Heart left ventricle (tissue), 16 donors: ENCODE data around the gene SRPRB. TPM values are rescaled to one million over a fixed set of nuclear protein-coding genes. Genes with fewer than 3 reads are reported as not detected.

Source experiments
- ATAC-seq, 4 donors: fragments of 200-7000 bp; cut with Tn5 transposase; one replicate each; pipeline ENCODE4 v1.9.1; 2020 to 2022; ENCODE audit warnings: moderate library complexity in 4 of 4, mild to moderate bottlenecking in 3 of 4, moderate number of reproducible peaks in 1 of 4
- DNase-seq, 5 donors: peaks; one replicate each; pipeline ENCODE4 v3.0.0-alpha.2; 2020
- H3K27ac ChIP-seq, 12 donors: fragments of 200-600 bp; sonication (generic) in 4 of 12; one replicate each; pipeline versions ENCODE4 v1.5.0 to v1.8.0; 2016 to 2022; ENCODE audit warnings: mild to moderate bottlenecking in 2 of 12
- H3K27me3 ChIP-seq, 9 donors: fragments of 200-600 bp; sonication (generic) in 2 of 9; one replicate each; pipeline versions ENCODE4 v1.5.1 to v1.8.0; 2016 to 2022; ENCODE audit warnings: mild to moderate bottlenecking in 3 of 9
- H3K36me3 ChIP-seq, 9 donors: fragments of 200-600 bp; sonication (generic) in 2 of 9; one replicate each; pipeline versions ENCODE4 v1.5.0 to v1.8.0; 2018 to 2022; ENCODE audit warnings: mild to moderate bottlenecking in 2 of 9
- H3K4me1 ChIP-seq, 12 donors: fragments of 200-600 bp; sonication (generic) in 4 of 12; one replicate each; pipeline versions ENCODE4 v1.5.0 to v1.8.0; 2016 to 2022; ENCODE audit warnings: mild to moderate bottlenecking in 3 of 12
- H3K4me3 ChIP-seq, 12 donors: fragments of 200-600 bp; sonication (generic) in 4 of 12; one replicate each; pipeline versions ENCODE4 v1.5.0 to v1.8.0; 2017 to 2022; ENCODE audit warnings: mild to moderate bottlenecking in 9 of 12, moderate library complexity in 4 of 12
- H3K9me3 ChIP-seq, 12 donors: fragments of 200-600 bp; sonication (generic) in 4 of 12; one replicate each; pipeline versions ENCODE4 v1.5.0 to v1.8.0; 2016 to 2022; ENCODE audit warnings: mild to moderate bottlenecking in 1 of 12
- POLR2A ChIP-seq, 2 donors: fragments of 450-650 bp; IDR thresholded peaks; one replicate each; pipeline ENCODE4 v1.6.1; 2017; ENCODE audit warnings: antibody characterized with exemption in 2 of 2, mild to moderate bottlenecking in 2 of 2, moderate library complexity in 2 of 2
- WGBS, 4 donors: extraction: QIAGEN DNeasy Blood & Tissue Kit in 2 of 4; methylation state at CpG; one replicate each; pipeline versions ENCODE4 v1.1.5 to v1.1.7; 2013 to 2018; 5-methylcytosine and 5-hydroxymethylcytosine counted together
- intact Hi-C, 10 donors: fragments of 100-400 bp; cut with DNase I; formaldehyde crosslinking; loops; one replicate each; pipeline versions ENCODE4 v1.11.1 to v1.14.2; 2022
- polyA plus RNA-seq, 2 donors: library from polyadenylated mRNA; stranded (reverse); fragments of 200-250 nt; gene quantifications; one replicate each; pipeline ENCODE4 v1.2.3, GENCODE V29; 2013
- total RNA-seq, 9 donors: library from RNA; depleted of rRNA in 2 of 9; stranded (reverse); fragments of >200 nt in 2 of 9; fragmentation: NEBNext Ultra II Directional in 3 of 9; extraction: Animal tissue kit (Norgen Biotek cat#: 25700) in 3 of 9; gene quantifications; one replicate each; pipeline versions ENCODE4 v1.1.0 to v1.2.4, GENCODE V29; 2016 to 2023
- TF ChIP-seq, protein P1 (sequence below), 12 donors: fragments of 200-600 bp; sonication (generic) in 4 of 12; IDR thresholded peaks; one replicate each; pipeline versions ENCODE4 v1.5.0 to v1.8.0; 2018 to 2022; ENCODE audit warnings: antibody characterized with exemption in 12 of 12, mild to moderate bottlenecking in 5 of 12
- donor health status: ischemic (EF 13 %, LVEDD 7.1; RV severe dilation, severe dysfunction).
- donor health status: healthy with polysubstance abuse.
- donor health status: DM: no; HTN: yes; CAD: no.
- donor health status: DM: no; HTN: no; CAD: no.
- donor health status: ischemic (EF 25% LVEDD 6.9; RV normal size, moderate dysfunction).
- donor health status: ischemic (EF 25% LVEDD 5.7; RV mildly dilated, moderate dysfunction).
- donor health status: healthy.
- donor health status: DM: yes; HTN: yes; CAD: no.
- donor health status: ischemic (EF 35%, LVEDD 5.7; RV mildly dilated, moderate dysfunction).
- donor health status: nonischemic (EF 11% LVEDD 7.7; RV severe dilation, severe dysfunction).
- donor health status: DM: yes; HTN: yes; CAD: no.
- donor health status: PGD.
- donor health status: ischemic (EF 29% LVEDD 5.4; RV normal size, mild dysfunction).
- donor health status: nonischemic (EF 23%, LVEDD 6.1; RV moderate dilation, normal function).

SRPRB gene
- total and polyA plus RNA-seq, 11 donors = 13.3 to 55.0 (median 24.9) TPM

DNA sequence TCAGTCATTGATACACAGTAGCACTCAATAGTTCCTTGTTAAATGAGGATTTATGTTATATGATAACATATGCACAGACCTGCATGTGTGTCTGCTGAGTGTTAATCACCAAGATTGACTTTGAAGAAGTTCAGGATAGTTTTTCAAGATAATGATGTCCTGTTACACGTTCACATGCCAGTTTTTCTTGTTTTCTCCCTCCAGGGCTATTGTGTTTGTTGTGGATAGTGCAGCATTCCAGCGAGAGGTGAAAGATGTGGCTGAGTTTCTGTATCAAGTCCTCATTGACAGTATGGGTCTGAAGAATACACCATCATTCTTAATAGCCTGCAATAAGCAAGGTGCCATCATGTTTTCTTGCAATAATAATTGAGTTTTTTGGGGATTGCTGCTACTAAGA is 9.8 kb downstream of the SRPRB start:
- Histone ChIP-seq H3K4me1 (peaks cover 0 to 10% (median 0%) of the 10 kb centered on the region in 12 donors), H3K4me3 (no peak overlapping the region), H3K27me3 (no peaks in the 10 kb centered on the region), H3K27ac (no peak overlapping the region), H3K36me3 (peaks cover 0 to 96% (median 91%) of the 10 kb centered on the region in 9 donors), H3K9me3 (no peaks in the 10 kb centered on the region)
- DNase-seq (no peak), ATAC-seq (no peak)
- TF ChIP-seq, protein P1, sequence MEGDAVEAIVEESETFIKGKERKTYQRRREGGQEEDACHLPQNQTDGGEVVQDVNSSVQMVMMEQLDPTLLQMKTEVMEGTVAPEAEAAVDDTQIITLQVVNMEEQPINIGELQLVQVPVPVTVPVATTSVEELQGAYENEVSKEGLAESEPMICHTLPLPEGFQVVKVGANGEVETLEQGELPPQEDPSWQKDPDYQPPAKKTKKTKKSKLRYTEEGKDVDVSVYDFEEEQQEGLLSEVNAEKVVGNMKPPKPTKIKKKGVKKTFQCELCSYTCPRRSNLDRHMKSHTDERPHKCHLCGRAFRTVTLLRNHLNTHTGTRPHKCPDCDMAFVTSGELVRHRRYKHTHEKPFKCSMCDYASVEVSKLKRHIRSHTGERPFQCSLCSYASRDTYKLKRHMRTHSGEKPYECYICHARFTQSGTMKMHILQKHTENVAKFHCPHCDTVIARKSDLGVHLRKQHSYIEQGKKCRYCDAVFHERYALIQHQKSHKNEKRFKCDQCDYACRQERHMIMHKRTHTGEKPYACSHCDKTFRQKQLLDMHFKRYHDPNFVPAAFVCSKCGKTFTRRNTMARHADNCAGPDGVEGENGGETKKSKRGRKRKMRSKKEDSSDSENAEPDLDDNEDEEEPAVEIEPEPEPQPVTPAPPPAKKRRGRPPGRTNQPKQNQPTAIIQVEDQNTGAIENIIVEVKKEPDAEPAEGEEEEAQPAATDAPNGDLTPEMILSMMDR (IDR thresholded peaks at IDR 0.05) = no peak
- no peak for TF ChIP-seq POLR2A (IDR thresholded peaks at IDR 0.05)
- WGBS, 4 donors = 73 to 83% (median 77%) methylated on average over 2 of the region's 2 CpGs
- intact Hi-C loops = loop anchor here in 4 of 10 donors (5.0 to 10.0 kb wide), 4 partner anchors 112 to 669 kb away; partner anchors contain the start of genes TOPBP1 (in 2 of the 4), ANAPC13 (in 1 of the 4) and CEP63 (in 1 of the 4)

DNA sequence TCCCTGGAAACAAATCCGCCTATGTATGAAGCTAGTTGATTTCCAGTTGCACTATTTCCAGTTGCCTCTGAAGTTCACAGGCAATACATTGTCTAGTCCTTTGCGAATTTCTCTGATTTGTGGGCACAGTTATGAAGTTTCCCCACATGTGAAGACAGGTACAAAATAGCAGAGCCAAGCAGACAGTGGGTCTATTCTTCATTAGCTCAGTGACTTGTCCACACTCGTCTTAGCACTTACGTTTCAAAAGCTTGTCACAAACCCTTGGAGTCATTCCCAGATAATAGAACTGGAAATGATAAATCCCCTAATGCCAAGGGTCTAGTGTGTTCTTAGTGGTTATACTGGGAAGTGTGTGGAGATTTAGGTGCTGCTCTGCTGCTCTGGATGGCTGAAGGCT is 14.5 kb downstream of the SRPRB start:
- Histone ChIP-seq H3K36me3 (peaks cover 0 to 88% (median 67%) of the 10 kb centered on the region in 9 donors), H3K4me1 (peaks cover 0 to 11% (median 4%) of the 10 kb centered on the region in 12 donors), H3K27ac (no peak overlapping the region), H3K9me3 (no peaks in the 10 kb centered on the region), H3K27me3 (no peaks in the 10 kb centered on the region), H3K4me3 (no peak overlapping the region)
- no peak for ATAC-seq
- DNase-seq = no peak
- TF ChIP-seq, protein P1 (IDR thresholded peaks at IDR 0.05) = no peak
- TF ChIP-seq POLR2A (IDR thresholded peaks at IDR 0.05) = no peak
- intact Hi-C loops = loop anchor here in 4 of 10 donors (2.0 to 10.0 kb wide), 4 partner anchors 75 to 395 kb away; partner anchors contain the start of gene RAB6B (in 3 of the 4)
- 69 to 75% (median 73%) methylated on average over 4 of the region's 4 CpGs for WGBS, 4 donors

DNA sequence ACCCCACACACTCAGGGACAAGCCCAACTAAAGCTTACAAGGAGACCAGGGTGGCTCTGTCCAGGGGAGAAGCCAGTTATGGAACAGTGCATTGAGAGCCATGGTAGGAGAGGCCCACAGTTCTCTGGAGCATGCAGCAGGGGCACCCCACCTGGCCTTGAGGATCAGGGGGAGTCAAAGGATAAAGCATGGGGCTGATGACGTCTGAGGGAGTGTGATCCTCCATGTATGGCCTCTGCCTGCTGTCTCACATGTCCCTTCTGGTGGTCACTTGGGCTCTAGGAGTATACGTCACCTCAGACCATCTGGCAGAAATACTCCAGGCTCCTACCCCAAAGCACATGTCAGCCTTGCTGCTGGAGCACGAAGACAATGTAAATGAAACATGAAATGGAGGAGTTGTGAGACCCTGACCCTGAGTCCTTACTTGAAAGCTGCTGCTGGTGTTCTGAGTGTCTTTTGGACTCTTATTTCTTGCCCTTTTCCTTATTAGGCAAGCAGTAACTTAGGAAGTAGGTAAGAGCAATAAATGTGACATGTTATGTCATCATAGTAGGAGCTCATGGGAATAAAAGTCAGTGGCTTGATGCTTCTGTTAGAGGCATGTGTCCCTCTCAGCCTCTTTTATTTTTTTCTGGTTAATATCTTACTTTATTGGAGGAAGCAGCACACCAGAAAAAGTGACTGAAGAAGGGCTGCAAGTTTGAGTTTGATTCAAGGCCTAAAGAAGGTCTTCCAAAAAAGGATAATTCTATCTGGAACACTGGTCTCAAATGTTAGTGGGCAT is 15.5 kb downstream of the SRPRB start:
- H3K36me3 ChIP-seq = peaks cover 0 to 83% (median 57%) of the 10 kb centered on the region in 9 donors
- DNase-seq = no peak
- no peaks in the 10 kb centered on the region for H3K9me3 ChIP-seq
- H3K4me1 ChIP-seq = peaks cover 0 to 11% (median 4%) of the 10 kb centered on the region in 12 donors
- peak overlapping the region in 2 of 12 donors; percentile 2 to 23 for H3K27ac ChIP-seq
- intact Hi-C loops = loop anchor here in 4 of 10 donors (2.0 to 10.0 kb wide), 4 partner anchors 74 to 394 kb away; partner anchors contain the start of gene RAB6B (in 3 of the 4)
- TF ChIP-seq, protein P1 (IDR thresholded peaks at IDR 0.05) = no peak
- no peak for TF ChIP-seq POLR2A (IDR thresholded peaks at IDR 0.05)
- WGBS, 4 donors = 86 to 92% (median 89%) methylated on average over 3 of the region's 3 CpGs
- H3K27me3 ChIP-seq = no peaks in the 10 kb centered on the region
- ATAC-seq = no peak
- H3K4me3 ChIP-seq = no peak overlapping the region
